HG03521 (cell line): ENCODE data around the gene PRSS2.

ENCODE experiments used
- ATAC-seq: cut with Tn5 transposase; IDR thresholded peaks from one replicate; pipeline ENCODE4 v1.9.1; 2021; ENCODE audit warnings: mild to moderate bottlenecking, moderate library complexity; ENCODE audit not compliant: unreplicated experiment

PRSS2 gene

GRCh38 chr7:142822714-142823113 is 51.9 kb downstream of the PRSS2 start:
- ATAC-seq: no peak
